Measurements from ENCODE around the gene KCNC4.

Gene KCNC4

GRCh38 chr1:110233861-110234260 lies 23.7 kb downstream of the KCNC4 start:
- DNase-seq = no peak

- no peak for DNase-seq
Observed at GRCh38 chr1:110234691-110235090, 24.6 kb downstream of the KCNC4 start.

DNA sequence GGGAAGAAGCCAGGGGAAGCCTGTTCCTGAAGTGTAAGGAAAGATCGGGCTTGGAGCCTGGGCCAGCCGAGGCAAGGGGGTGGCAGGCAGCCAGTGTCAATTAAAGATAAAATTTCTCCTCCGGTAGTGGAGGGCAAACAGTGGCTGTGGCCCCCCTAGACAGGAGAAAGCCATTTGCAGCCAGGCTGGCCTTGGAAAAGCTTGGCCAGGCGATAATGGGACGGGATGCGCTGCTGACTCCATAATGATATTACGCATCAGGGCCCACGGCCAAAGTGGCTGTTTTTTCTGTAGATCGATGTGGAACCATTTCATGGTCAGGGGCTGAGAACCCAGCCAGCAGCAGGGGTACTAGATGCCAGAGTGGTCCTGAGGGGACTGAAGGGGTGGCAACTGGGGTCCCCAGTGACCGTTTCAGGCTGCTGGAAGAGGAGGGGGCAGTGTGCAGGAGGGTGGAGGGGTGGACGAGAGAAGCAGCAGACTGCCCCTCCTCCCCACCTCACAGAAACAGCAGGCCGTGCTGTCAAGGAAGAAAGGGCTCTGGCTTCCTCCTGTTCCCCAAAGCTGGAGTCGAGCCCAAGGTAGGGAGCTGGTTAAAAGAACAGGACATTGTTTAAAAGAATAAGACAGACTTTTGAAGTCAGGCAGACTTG lies 25.2 kb downstream of the KCNC4 start:
- DNase-seq = no peak

DNA sequence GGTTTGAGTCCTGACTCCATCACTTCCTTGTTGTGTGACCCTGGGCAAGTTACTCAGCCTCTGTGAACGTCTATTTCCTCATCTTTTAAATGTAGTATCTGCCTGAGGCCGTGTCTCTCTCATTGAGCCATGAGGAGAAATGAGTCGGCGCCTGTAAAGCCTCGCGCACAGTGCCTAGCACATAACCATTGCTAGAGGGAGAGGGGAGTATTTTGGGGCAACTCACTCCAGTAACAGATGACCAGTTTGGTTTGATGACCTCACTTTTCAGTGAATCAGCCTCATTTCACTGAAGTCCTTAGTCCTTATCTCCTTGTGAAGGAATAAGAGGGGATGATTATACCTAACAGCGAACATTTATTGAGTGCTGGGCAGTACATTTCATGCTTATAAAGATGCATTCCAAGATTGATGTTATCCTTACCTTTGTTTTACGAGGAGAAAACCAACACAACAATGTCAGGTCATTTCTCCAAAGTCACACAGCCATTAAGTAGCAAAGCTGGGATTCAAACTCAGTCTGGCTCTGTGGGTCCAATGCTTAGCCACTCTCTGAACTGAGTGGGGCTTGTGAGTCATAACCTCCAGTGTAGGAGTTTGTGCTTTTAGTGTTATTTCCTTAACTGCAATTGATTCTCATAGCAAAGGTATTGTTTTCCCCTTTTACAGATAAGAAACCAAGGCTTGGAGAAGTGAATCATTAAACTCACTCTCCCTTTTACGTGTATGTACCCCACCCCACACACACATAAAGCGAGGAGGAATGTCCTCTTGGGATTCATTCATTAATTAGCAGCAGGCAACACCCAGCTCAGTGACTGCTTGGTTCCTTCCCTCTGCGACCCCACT lies 25.9 kb downstream of the KCNC4 start:
- no peak for DNase-seq

DNA sequence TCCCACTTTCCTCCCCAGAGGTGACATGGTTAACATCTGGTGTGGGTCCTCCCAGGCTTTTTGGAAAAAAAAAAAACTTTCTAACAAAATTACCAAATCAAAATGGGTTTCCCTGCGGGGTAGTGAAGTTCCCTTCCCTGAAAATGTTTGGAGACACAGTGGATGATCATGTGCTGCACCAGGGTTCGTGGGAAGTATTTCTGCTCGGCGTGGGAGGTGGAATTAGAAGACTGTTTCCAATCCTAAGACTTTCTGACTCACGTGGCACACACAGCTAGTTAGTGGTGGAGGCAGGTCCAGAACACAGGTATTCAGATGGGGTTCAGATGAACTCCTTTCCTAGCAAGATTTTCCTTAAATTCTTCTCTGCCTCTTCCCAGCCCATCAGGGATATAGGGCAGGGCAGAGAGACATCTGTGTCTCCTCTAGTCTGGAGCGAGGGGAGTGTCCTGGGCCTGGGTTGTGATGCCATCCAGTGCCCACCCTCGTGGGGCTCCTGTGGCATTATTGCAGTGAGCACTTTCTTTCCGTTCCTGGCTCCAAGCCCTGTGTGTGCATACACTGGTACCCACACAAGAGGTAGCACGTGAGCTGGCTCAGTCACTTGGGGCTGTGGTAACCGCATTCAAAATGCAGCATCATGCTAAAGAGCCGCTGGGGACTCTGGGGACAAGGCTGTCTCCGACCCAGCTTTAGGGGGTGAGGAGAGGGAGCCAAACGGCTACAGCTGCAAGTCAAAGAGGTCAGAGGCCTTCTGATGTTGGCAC lies 27.5 kb downstream of the KCNC4 start:
- no peak for DNase-seq

DNA sequence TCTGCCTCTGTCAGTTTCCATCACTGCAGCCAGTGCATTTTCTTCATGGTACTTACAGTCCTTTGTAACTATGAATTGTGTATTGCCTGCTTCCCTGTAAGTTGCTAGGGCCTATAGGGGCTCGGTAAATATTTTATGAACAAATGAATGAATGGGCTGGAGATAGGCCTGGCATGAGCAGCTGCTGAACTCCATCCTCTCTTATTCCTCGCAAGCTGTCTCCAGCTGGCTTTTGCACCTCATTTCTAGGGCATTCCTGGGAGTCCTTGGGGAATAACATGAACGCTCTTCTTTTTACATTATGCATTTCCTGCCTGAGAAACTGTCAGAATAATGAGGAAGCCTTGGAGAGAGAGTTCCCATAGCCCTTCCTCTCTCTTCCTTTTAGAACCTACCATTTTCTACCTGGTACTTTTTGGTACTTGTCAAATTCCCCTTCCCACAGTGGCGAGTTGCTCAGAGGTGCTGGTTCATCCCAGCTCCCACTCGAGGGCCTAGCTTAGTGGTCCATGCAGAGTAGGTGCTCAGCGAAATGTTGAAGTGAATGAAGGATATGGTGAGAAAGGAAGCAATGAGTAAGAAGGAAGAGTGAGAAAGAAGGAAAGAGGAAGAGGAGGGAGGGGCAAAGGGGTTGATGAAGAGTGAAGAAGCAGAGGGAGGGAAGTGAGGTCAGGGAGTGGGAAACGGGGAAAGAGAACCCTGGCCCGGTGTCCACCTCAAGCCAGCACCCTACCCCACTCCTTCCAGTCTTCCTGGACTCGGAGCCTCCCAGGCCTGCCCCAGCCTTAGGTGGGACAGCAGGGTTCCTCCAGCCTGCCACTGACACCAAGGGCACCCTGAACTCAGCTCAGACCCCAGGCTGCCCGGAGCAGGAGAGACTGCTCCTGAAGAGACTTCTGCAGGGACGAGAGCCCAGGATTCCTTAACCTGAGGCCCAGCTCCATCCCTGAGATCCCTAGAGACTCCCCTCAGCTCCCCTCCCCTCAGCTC lies 29.6 kb downstream of the KCNC4 start:
- no peak for DNase-seq

DNA sequence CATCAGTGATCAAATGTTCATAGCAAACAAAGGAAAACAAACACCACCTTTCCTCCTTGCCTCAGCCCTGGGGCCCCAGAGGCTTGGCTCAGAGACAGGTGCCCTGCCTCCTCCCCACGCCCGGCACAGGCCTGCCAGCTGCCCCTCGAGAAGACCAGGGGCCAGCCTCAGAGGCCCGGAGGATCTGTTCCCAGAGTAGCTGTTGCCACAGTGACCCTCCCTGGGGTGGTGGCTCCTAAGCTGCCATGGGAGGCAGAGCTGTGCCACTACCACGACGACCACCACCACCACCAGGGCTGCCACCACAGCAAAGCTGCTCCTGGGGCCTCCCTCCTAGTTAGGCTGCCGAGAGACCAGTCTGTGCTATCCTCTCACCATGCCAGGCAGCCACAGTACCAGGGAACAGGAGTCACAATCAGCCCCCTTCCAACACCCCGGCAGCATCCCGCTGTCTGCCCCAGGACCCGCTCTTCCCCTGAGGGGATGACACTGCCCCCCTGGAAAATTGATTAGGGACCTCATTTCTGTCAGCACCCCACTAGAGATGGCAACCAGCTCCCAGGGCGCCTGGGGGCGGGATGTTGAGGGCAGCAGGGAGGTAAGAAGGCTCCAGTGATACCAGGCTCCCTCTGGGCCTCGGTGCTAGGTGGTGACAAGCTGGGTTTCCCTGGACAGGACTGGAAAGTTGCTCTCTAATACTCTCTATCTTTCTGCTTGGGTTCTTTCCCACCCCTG lies 30.5 kb downstream of the KCNC4 start:
- no peak for DNase-seq

- DNase-seq = no peak
Observed at GRCh38 chr1:110241516-110241915, 31.4 kb downstream of the KCNC4 start.

- DNase-seq = no peak
Observed at GRCh38 chr1:110242062-110242461, 31.9 kb downstream of the KCNC4 start.

DNA sequence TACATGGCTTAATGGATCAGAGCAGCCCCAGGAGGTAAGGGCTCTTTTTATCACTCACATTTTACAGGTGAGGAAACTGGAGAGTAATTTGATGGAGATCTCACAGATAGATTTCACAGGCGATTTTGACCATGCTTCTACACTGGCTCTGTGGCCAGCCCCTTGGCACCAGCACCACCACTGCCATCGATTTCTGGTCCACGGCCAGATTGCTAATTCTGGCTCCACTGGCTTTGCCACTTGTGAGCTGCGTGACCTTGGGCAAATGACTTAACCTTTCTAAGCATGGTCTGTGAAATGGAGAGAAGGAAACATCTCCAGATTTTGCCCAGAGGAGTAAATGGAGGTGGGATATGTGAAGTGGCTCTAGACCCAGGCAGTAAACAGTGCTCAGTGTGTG lies 32.6 kb downstream of the KCNC4 start:
- no peak for DNase-seq

- DNase-seq = no peak
Observed at GRCh38 chr1:110243146-110243545, 33.0 kb downstream of the KCNC4 start.

- no peak for DNase-seq
Observed at GRCh38 chr1:110243574-110243973, 33.5 kb downstream of the KCNC4 start.

- no peak for DNase-seq
Observed at GRCh38 chr1:110245876-110246620, 35.9 kb downstream of the KCNC4 start.

- DNase-seq = no peak
Observed at GRCh38 chr1:110248746-110249145, 38.6 kb downstream of the KCNC4 start.

- no peak for DNase-seq
Observed at GRCh38 chr1:110249256-110249655, 39.1 kb downstream of the KCNC4 start.

- DNase-seq = no peak
Observed at GRCh38 chr1:110250008-110250407, 39.9 kb downstream of the KCNC4 start.

GRCh38 chr1:110250749-110251148 lies 40.6 kb downstream of the KCNC4 start:
- no peak for DNase-seq

- DNase-seq = no peak
Observed at GRCh38 chr1:110253213-110253612, 43.1 kb downstream of the KCNC4 start.

DNA sequence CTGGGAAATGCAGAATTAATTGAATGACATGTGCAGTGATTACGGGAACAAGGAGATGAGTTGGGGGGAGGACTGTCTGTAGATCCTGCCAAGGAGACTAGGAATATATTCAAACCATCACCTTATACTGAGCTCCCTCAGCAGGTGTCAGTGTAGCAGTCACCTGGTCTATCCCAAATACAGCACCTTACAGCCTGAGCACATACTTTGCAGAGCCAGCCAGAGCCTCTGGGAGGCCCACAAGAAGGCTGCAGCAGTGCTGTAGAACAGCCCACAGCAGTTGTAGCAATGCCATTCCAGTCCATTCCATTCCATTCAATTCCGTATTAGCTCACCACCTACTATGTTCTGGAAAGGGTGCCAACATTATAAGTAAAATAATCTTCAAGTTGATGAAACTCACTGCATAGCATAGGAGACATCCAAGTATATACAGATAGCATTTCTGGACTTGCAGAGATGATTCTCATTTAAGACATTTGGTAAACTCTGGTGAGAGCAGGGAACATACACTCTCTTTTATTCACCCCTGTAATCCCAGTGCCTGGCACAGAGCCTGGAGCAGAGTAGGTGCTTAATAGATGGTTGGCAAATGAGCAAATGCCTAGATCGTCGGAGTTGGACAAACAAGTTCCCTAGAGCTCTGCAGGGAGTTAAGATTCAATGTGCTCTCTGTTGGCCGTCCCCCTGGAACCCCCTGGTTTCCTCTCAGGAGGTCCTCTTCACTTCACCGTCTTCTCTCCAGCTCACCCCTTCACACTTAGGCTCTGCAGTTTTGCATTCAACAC lies 44.7 kb downstream of the KCNC4 start:
- DNase-seq = no peak

DNA sequence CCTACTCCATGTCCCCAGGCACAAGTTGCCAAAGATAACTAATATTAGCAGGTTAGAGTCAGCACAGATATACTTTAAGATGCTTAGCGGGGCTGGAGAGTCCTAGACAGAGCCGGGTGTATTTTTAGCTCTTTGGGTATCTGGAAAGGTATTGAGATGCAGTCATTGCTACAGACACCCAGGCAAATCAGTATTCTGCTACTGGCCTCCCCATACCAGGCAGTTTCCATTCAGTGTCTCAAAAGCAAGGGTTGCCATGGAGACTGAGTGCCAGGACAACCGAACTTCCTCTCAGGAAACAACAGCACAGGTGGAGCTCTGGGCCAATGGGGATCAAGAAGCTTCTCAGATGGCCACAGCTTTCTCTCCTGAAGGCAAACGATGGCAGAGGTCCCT lies 45.3 kb downstream of the KCNC4 start:
- DNase-seq = no peak
